ENCODE data around the gene RBM5.

DNA sequence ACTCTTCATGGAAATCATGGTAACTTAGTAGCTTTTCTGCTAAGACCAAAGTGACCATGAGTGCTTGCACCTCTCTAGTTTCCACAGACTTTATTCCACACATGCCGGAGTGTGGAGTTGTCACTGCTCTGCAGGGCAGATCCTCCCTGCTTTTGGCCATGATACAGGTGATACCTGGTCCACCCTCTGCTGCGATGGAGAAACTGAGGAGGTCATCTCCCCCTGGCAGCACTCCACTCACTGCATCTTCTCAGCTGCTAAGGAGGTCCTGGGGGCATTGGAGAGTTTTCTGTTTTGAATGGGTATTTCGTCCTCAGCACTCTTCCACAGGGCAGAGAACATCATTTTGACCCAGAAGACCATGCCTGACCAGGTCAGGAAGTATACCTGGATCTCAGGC lies 31.1 kb downstream of the RBM5 start:
- TF ChIP-seq EZH2 (IDR thresholded peaks at IDR 0.05; ENCODE audit: insufficient read depth, low read length): no peak
- TF ChIP-seq, protein P1, sequence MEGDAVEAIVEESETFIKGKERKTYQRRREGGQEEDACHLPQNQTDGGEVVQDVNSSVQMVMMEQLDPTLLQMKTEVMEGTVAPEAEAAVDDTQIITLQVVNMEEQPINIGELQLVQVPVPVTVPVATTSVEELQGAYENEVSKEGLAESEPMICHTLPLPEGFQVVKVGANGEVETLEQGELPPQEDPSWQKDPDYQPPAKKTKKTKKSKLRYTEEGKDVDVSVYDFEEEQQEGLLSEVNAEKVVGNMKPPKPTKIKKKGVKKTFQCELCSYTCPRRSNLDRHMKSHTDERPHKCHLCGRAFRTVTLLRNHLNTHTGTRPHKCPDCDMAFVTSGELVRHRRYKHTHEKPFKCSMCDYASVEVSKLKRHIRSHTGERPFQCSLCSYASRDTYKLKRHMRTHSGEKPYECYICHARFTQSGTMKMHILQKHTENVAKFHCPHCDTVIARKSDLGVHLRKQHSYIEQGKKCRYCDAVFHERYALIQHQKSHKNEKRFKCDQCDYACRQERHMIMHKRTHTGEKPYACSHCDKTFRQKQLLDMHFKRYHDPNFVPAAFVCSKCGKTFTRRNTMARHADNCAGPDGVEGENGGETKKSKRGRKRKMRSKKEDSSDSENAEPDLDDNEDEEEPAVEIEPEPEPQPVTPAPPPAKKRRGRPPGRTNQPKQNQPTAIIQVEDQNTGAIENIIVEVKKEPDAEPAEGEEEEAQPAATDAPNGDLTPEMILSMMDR (IDR thresholded peaks at IDR 0.05; ENCODE audit: insufficient read depth, low read depth, low read length): no peak
